AG08396 (cell line): ENCODE data around the gene SMIM36.
A peak's percentile ranks its signal among the peaks of the same experiment; 100 is the strongest.
"Not testable (repeated sequence)": the region's sequence is repeated elsewhere in the genome, so short reads cannot be mapped to it uniquely, and the experiment has no call there.

ENCODE experiments used
- DNase-seq: peaks from one replicate; pipeline ENCODE4 v3.0.0; 2012; ENCODE audit warnings: low spot score, mixed read lengths

Gene SMIM36

DNA sequence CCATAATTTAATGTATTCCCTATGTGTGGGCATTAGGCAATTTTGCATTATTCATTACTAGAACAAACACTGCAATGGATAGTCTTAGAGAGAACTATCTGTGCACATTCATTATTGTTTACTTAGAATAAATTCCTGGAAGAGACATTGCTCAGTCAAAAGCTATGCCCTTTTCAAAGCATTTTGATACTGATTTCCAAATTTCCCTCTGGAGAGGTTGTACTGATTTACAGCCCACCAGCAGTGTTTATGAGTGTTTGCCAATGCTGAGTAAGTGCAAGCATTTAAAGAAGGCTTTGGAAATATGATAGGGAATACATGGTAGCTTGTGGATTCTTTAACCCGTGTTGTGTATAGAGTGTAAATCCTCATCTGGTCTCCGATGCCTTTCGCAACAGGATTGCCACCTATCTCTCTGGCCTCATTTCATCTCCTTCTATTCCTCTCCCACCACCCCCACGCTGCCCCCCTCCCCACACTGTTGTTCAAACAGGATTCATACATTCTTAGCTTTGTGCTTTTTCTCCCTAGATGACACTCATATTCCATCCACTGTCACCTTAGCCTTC, 56.3 kb downstream of the SMIM36 start:
- DNase-seq = peak; percentile 42

DNA sequence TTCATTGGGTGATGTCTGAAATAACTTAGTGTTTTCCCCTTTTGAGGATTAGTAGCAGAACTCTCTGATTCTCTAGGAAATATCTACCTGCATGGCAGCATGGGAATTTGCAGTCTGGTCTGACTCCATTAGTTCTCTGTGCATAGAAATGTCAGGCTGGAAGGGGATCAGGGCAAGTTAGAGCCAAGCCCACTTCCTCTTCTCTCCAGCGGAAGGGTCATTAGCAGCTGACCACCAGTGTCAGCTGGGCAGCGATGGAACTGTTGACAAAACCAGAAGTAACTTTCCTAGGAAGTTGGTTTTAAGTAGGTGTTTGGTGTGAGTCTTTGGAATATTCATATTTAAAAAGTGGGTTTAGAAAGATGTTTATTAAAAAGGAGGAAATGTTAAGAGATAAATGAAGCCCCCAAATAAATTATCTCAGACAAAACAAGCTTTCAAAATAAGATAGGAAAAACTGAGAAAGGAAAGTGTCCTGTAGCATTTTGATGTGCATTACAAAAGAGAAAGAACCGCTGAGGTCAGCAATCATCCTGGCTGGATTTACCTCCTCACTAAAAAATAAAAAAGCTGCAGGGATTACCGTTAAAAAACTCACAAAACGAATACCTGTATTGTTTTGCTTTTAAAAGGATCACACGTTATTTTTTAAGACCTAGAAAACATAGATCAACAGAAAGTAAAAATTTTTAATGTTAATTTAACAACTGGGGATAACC, 57.3 kb downstream of the SMIM36 start:
- no peak for DNase-seq

DNA sequence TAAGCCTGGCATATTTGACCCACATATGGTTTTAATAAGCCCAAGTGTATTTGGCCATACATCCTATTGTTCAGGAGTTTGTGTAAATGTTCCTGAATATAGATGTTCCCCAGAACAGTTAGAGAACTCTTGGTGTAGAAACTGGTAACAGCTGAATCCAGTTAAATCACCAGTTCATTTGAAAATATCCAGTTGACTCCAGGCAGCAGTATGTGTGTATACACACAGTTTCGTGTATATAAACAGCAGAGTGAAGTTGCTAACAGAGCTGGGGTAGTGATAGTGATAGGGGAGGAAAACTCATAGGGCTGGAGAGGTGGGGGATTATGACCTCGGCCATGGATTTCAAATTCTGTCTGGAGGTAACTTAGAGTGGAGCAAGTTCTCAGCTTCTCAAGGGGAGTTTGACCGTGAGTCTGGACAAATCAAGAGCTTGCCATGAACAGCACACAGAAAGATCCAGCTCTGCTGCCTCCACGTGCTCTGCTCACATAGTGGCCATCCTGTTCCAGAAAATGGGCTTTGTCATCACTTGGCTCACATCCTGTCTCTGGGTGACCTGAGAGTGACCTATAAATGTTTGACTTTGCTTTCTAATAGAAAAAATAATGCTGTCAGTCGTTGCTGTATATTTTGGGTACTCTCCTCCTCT, 59.0 kb downstream of the SMIM36 start:
- peak; percentile 62 for DNase-seq

DNA sequence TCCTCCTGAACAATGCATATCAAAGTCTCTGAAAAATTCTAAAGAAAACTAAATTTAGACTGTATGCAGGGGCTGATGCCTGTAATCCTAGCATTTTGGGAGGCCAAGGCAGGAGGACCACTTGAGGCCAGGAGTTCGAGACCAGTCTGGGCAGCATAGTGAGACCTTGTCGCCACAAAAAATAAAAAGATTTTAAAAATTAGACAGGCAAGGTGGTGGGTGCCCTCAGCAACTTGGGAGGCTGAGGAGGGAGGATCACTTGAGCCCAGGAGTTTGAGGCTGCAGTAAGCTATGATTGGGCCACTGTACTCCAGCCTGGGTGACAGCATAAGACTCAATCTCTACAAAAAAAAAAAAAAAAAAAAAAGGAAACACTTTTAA, 59.5 kb downstream of the SMIM36 start:
- no peak for DNase-seq

DNA sequence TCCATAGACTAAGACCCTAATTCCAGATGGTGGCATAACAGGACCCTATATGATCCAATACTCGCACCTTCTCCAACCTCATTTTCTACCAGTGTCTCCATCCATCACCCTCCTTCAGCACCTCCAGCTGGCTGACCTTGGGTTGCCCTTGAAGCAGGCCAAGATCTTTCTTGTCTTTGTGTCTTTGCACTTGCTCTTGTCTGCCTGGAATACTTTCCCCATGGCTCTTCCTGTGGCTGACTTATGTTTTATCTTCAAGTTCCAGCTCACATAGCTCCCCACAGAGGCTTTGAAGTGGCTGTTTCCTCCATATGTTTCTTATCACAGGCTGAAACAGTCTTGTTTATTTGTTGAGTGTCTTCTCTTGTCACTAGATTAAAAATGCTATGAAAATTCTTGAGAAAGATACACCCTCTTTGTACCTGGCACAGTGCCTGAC, 60.0 kb downstream of the SMIM36 start:
- DNase-seq = no peak

DNA sequence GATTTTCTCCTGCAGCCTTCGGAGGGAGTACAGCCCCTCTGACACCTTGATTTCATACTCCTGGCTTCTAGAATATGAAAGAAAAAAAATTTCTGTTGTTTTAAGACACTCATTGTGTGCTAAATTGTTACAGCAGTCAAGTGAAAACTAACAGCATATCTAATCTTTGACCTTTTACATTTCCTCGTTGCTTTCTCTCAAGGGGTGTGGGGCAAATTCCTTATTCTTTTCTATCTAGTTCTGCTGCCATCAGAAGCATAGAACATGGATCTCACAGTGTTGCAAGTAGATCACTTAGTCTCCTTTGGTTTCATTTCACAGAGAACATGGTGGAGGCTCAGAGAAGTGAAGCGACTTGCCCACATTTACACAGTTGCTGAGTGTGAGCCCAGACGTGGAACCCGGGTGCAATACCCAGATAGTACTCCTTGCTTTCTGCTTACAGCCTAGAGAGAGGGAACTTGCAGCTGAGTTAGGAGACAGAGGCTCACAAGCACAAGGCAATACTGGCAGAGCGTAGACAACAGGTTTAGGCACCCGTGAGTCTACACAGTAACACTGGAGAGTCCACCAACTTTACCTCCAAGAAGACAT, 60.9 kb downstream of the SMIM36 start:
- no peak for DNase-seq

DNA sequence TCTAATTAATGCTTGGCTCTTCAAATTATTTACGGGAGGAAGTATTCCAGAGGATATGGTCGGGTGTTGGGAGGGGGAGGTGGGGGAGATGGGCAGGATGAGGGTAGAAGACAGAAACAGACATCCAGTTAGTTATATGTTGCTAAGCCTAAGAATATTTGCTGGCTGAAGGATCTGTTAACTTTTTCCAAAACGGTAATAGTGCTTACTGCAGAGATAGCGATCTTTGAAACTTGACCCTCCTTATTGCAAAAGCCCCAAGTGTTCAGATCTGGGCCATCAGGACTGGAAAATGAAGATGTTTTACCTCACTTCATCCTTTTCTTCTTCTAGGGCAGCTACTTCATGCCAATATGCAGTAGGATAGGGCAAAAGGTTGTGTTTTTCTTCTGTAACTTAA, 62.6 kb downstream of the SMIM36 start:
- DNase-seq = peak; percentile 13

DNA sequence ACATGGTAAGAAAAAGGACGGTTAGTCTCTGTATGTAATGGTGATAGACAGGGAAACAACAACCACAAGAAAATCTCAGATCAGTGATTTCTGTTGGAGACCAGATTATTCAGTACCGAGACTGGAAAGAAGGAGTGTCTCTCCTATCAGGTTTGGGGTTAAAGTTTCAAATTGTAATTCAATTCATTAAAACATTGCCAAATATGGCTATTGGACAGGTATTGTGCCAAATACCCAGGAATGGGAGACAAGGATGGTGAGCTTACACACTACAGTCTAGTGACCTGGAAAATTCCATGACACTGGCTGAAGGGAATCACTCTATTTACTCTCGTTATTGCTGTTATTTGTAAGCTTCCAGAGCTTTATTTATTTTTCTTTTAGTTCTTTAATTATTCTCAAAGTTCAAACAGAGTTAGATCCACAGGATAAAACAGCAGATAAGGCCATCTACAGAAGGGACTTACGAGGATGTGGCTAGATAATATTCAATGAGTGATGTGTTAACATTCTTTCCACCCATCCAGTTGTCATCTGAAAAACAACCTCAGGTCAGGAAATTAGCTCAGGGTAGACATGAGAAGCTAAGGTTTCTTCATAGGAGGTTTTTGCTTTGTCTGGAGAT, 64.6 kb downstream of the SMIM36 start:
- DNase-seq = no peak

DNA sequence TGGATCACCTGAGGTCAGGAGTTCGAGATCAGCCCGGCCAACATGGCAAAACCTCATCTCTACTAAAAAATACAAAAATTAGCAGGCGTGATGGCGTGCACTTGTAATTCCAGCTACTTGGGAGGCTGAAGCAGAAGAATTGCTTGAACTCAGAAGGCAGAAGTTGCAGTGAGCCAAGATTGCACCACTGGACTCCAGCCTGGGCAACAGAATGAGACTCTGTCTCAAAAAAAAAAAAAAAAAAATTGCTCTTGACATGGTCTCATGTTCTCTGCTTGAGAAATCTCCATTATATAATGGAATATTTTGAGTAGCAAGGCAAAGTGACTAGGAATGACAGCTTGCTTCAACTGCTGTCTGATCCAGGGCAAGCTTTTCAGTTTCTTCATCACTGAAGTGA, 65.2 kb downstream of the SMIM36 start:
- not testable (repeated sequence) for DNase-seq

DNA sequence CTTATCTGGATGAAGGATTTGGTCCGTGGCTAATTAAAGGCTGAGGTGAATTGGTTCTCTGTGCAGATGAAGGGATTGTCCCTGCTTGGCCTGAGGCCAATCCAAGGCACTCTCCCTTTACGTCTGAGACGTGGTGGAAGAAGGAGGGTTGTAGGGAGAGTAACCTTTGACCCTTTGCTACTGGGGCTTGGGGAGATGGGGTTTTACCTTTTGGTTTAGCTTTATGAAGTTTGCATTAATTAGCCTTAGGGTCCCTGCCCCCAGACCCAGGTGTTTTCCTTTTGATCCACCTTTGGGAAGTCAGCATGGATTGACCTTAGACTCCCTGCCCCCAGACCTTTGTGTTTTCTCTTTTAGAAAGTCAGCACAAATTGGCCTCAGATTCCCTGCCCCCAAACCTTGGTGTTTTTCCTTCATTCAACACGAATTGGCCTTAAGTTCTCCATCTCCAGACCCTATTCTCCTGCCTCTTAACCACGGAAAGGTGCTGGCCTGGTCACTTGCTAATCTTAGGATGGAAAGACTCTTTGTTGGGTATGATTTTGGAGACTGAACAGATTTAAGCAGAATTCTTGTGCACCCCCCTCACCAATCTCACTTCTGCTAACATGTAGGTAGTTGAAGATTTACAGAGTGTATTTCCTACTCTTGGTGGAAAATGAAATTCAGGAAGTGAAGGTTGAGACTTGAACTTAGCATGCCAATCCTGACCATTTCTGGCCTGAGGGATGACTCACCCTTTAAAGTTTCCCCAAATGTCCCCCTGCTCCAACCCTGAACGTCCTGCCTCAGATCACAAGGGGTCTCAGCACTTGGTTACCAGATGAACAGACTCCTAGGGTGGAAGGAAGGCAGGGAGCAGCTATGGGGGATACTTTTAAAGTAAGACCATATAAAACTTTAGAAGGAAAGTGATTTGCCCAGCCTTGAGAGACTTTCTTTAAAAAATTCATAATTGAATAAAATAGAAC, 66.5 kb downstream of the SMIM36 start:
- peak; percentile 34 for DNase-seq

DNA sequence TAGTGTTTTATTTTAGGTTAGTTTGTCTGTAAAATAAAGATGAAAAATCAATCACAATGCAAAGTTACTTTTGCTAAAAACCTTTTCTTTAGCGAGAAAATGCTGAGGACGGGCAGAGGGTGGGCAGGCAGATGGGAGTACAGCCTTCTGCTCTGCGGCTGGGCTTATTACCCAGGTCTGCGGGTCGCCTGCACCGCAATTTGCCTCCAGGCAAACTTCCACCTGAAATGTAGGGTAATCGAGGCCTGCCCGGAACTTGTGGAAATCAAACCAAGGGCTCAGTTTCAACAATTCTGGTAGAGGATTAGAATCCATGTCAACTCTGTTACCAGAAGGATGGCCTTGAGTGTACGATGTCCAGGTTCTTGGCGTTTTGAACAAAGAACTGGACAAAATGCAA, 67.3 kb downstream of the SMIM36 start:
- DNase-seq = no peak

DNA sequence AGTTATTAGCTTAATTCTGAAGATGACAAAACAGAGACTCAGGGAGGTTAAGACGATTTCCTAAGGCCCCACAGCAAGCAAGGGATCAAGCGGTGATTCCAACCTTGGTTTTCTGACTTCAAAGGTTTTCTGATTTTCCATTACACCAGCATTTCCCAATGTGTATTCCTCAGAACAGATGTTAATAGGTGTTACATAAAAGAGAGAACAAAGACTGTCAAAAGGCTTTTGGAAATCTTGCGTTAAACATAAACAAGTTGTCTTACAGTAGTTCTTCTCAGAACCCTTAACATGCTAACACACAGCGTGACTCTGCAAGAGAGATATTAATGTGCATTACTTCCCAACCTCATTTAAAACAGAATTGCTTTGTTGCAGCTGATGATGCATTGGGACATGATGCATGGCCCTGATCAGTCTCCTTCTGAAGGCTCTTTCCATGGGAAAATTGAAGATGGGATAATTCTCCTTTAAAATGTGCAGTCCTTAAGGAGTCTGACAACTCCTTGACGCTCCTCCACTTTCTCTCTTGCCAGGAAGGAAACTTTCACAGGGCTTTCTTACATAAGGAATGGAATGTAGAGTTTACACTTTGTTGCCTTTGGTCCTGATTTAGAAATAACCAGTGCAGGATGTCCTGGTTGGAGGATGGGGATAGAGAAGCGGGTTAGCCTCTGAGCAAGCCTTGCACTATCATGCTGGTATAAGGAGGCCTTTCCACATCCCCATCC, 68.1 kb downstream of the SMIM36 start:
- DNase-seq = peak; percentile 39

DNA sequence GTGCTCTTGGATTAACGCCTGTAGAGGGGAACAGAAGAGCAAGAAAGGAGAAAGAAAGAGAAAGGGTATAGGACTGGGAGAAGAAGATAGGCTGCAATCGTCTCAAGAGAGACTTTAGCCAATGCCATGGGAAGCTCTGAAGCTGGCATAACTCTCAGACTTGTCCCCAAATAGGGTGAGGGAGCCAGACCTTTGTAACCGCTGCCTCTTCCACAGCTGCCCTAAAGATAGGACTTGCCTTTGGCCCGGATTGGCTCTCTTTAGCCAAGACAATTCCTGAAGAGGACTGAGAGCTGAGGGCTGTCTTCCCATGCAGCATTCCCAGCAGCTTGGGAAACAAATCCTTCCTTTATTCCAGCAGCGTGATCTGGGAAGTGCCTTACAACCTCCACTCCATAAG, 68.8 kb downstream of the SMIM36 start:
- no peak for DNase-seq

DNA sequence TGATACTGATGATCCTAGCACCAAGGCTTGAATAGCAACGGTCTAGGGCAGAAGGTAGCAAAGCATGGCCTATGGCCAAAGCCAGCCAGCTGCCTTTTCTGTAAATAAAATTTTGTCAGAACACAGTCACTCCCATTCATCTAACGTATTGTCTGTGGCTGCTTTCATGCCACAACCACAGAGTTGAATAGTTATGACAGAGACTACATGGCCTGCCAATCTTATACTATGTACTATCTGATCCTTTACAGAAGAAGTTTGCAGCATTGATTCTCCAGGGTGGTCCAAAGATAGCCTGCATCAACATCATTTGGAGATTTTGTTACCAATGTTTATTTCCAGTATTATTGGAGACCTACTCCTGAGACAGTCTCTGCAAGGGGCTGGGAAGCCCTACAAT, 69.7 kb downstream of the SMIM36 start:
- DNase-seq = no peak

DNA sequence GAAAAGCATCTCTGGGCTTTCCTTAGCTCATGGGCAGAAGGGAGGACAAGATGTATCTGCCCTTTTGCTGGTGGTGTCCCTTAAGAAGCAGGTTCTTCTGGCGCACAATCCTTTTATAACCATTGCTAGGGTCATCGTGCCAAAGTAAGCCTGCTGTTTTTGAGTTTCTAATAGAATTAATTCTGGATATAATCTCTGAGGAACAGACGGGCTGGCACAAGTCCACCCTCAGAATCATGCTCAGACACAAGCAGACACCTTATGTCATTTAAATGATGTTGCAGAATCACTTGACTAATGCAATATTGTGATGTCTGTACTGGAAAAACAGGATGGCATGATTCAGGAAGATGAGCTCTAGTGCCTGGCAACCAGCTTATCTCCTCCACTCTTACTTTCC, 70.9 kb downstream of the SMIM36 start:
- no peak for DNase-seq

DNA sequence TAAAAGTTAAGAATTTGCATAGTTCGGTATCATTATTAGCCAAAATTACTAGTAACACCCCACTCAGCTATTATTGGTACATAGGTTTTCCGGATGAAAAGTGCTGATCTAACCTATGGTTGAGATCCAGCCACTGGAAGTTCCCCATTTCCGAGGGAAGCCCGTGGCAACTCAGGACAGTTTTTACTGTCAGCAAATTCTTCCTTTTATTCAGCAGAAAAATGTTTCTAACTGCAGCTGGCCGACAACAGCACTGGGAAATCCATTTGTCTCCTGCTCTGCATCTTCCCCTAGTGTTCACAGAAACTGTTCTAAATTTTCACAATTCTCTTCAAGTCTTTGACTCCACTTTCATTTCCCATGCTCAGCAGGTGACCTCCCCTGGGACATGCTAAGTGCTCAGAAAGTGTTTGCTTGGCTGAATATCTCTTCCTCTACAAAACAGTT, 74.1 kb downstream of the SMIM36 start:
- DNase-seq = no peak

DNA sequence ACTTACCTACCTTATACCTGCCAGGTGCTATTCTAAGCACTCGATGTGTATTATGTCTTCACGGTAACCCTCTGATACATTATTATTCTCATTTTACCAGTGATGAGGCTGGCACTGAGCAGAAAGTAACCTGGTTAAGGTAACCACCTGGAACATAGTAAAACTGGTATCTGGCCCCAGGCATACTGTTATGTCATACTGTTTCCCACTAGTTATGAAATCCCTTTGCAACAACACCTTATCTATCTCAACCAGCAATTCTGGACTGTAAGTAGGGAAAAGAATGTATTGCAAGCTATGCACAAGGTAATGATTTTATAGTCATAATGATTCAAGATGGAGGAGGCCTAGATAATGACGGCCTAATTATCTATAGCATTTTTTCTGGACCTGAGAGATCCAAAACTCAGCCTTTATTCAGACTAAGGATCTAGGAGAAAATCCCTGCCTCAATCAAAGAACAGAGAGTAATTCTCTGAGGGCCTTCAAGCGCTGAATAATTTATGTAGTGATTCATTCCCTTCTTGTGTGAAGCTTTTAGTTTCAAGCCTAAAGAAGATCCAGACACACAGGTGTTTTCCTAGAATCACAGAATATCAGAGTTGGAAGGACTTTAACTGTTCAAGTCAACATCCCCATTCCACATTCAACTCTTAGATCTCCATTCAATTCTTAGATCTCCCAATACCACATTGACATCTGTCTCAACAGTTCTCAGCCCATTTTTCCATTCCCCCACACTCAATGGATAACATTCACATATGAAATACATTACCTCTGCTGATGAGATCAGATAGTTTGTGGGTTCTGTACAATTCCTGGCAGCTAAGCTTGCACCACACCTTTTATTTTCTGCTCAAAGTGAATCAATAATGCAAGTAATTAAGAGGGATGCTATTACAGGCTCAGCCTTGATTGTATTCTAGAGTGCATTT, 74.8 kb downstream of the SMIM36 start:
- DNase-seq = no peak

DNA sequence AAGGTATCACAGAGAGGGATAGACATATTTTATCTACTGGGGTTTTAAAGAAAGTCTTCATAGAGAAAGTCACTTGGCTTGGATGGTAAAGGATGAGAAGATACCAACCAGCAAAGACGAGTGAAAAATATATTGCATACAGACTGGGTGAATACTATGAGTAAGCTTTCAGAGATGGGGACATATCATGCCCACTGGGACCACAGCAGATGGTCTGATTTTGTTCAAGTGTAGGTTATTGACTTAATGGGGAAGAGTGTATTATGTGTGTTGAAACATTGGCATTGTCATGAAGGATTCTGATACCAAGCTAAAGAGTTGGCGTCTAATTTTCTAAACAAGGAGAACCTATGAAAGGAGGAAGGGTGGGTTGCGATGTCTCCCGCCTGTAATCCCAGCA, 75.8 kb downstream of the SMIM36 start:
- no peak for DNase-seq

DNA sequence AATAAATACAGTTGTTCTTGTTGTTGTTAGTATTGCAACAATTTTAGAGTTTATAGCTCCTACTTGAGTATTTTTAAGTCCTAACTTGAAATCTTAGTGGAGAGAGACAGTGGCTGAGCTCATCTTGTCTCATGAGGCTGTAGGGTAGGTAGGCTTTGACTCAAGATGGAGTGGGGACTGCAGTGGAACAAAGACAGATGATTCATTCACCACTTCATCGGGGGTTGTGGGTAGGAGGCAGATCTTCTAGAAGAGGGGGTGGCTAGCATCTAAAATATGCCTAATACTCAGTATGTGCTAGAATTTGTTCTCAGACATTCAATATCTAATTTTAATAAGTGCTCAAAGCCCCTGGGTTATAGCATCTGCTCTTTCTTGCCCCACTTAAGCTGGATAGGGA, 76.5 kb downstream of the SMIM36 start:
- DNase-seq = no peak
